Stimulated activated naive B cell treated with anti-CD40 and anti-IgM and Interleukin-4, amounts not matched to agents 10 μg/mL and 1 μg/mL and 100 μg/mL, for 72 hours (primary cell): Measurements from ENCODE around the gene MRAP2.
"Not testable (repeated sequence)": the region's sequence is repeated elsewhere in the genome, so short reads cannot be mapped to it uniquely, and the experiment has no call there.

Experiments
- ATAC-seq, 2 donors: fragments of 150-1000 bp; cut with Tn5 transposase; replicated peaks; 2 replicates each; pipeline ENCODE4 v1.10.0; 2021; ENCODE audit warnings: moderate library complexity in 1 of 2
- DNase-seq: peaks from one replicate; pipeline ENCODE4 v3.0.0; 2021
- H3K27ac Mint-ChIP-seq: one replicate; pipeline ENCODE4 v1.8.0; 2022; ENCODE audit warnings: mild to moderate bottlenecking, mixed read lengths
- H3K27me3 Mint-ChIP-seq, 2 donors: one replicate each; pipeline ENCODE4 v1.8.0; 2022; ENCODE audit warnings: mixed read lengths in 2 of 2
- H3K36me3 Mint-ChIP-seq, 2 donors: one replicate each; pipeline ENCODE4 v1.8.0; 2022; ENCODE audit warnings: mixed read lengths in 2 of 2, mild to moderate bottlenecking in 1 of 2
- H3K4me1 Mint-ChIP-seq, 2 donors: one replicate each; pipeline ENCODE4 v1.8.0; 2022; ENCODE audit warnings: mixed read lengths in 2 of 2, mild to moderate bottlenecking in 1 of 2
- H3K4me3 Mint-ChIP-seq, 2 donors: one replicate each; pipeline ENCODE4 v1.8.0; 2022; ENCODE audit warnings: mild to moderate bottlenecking in 2 of 2, mixed read lengths in 2 of 2, moderate library complexity in 1 of 2
- H3K9me3 Mint-ChIP-seq, 2 donors: one replicate each; pipeline ENCODE4 v1.8.0; 2022; ENCODE audit warnings: mixed read lengths in 2 of 2, mild to moderate bottlenecking in 1 of 2

MRAP2 gene

GRCh38 chr6:84074988-84075781, 41.6 kb downstream of the MRAP2 start:
- ATAC-seq (no peak), DNase-seq (no peak)
- Mint-ChIP-seq H3K4me1 (no peaks in the 10 kb centered on the region), H3K36me3 (no peaks in the 10 kb centered on the region), H3K27ac (peak overlapping the region; percentile 17), H3K27me3 (peaks cover 0 to 5% of the 10 kb centered on the region in 2 donors), H3K9me3 (peaks cover 7 to 16% of the 10 kb centered on the region in 2 donors), H3K4me3 (no peak overlapping the region)

- Mint-ChIP-seq H3K4me1 (no peaks in the 10 kb centered on the region), H3K4me3 (no peak overlapping the region), H3K36me3 (no peaks in the 10 kb centered on the region), H3K27ac (no peak overlapping the region), H3K9me3 (peaks cover 0 to 3% of the 10 kb centered on the region in 2 donors), H3K27me3 (peaks cover 0 to 5% of the 10 kb centered on the region in 2 donors)
- ATAC-seq (no peak), DNase-seq (no peak)
These were observed 44.1 kb downstream of the MRAP2 start for GRCh38 chr6:84077645-84078044.

GRCh38 chr6:84078335-84078734, 44.8 kb downstream of the MRAP2 start:
- H3K4me3 Mint-ChIP-seq: no peak overlapping the region
- H3K36me3 Mint-ChIP-seq: no peaks in the 10 kb centered on the region
- H3K27me3 Mint-ChIP-seq: peaks cover 0 to under 1% of the 10 kb centered on the region in 2 donors
- no peak for ATAC-seq
- H3K4me1 Mint-ChIP-seq: no peaks in the 10 kb centered on the region
- H3K27ac Mint-ChIP-seq: no peak overlapping the region
- DNase-seq: no peak
- H3K9me3 Mint-ChIP-seq: peaks cover 0 to 3% of the 10 kb centered on the region in 2 donors

GRCh38 chr6:84081222-84081621, 47.6 kb downstream of the MRAP2 start:
- Mint-ChIP-seq H3K36me3 (no peaks in the 10 kb centered on the region), H3K4me1 (no peaks in the 10 kb centered on the region), H3K27ac (no peak overlapping the region), H3K4me3 (no peak overlapping the region), H3K27me3 (peaks cover 4 to 6% of the 10 kb centered on the region in 2 donors), H3K9me3 (peaks cover 0 to 3% of the 10 kb centered on the region in 2 donors)
- no peak for ATAC-seq
- DNase-seq: no peak

GRCh38 chr6:84082689-84083265, 49.2 kb downstream of the MRAP2 start:
- H3K9me3 Mint-ChIP-seq: peaks cover 0 to 3% of the 10 kb centered on the region in 2 donors
- H3K27me3 Mint-ChIP-seq: peaks cover 4 to 6% of the 10 kb centered on the region in 2 donors
- H3K4me3 Mint-ChIP-seq: no peak overlapping the region
- H3K27ac Mint-ChIP-seq: peak overlapping the region; percentile 33
- H3K4me1 Mint-ChIP-seq: no peaks in the 10 kb centered on the region
- DNase-seq (no peak), ATAC-seq (no peak)
- no peaks in the 10 kb centered on the region for H3K36me3 Mint-ChIP-seq

GRCh38 chr6:84084705-84085104, 51.1 kb downstream of the MRAP2 start:
- not testable (repeated sequence) for H3K9me3 Mint-ChIP-seq, H3K4me3 Mint-ChIP-seq, H3K36me3 Mint-ChIP-seq, H3K27ac Mint-ChIP-seq, H3K27me3 Mint-ChIP-seq, ATAC-seq, DNase-seq, H3K4me1 Mint-ChIP-seq

GRCh38 chr6:84086056-84086455, 52.5 kb downstream of the MRAP2 start:
- Mint-ChIP-seq H3K27ac (no peak overlapping the region), H3K27me3 (peaks cover 4 to 6% of the 10 kb centered on the region in 2 donors), H3K4me3 (no peak overlapping the region), H3K9me3 (no peaks in the 10 kb centered on the region), H3K4me1 (no peaks in the 10 kb centered on the region), H3K36me3 (no peaks in the 10 kb centered on the region)
- ATAC-seq (no peak), DNase-seq (no peak)

GRCh38 chr6:84086545-84087429, 53.2 kb downstream of the MRAP2 start:
- no peak overlapping the region for H3K4me3 Mint-ChIP-seq
- no peaks in the 10 kb centered on the region for H3K9me3 Mint-ChIP-seq
- no peaks in the 10 kb centered on the region for H3K4me1 Mint-ChIP-seq
- H3K27me3 Mint-ChIP-seq: peaks cover 4 to 6% of the 10 kb centered on the region in 2 donors
- ATAC-seq: no peak
- H3K27ac Mint-ChIP-seq: no peak overlapping the region
- no peak for DNase-seq
- no peaks in the 10 kb centered on the region for H3K36me3 Mint-ChIP-seq

- Mint-ChIP-seq H3K4me3 (no peak overlapping the region), H3K9me3 (no peaks in the 10 kb centered on the region), H3K4me1 (peaks cover 4 to 5% of the 10 kb centered on the region in 2 donors), H3K27me3 (peaks cover 6 to 9% of the 10 kb centered on the region in 2 donors), H3K27ac (no peak overlapping the region), H3K36me3 (no peaks in the 10 kb centered on the region)
- DNase-seq: no peak
- no peak for ATAC-seq
These were observed 55.5 kb downstream of the MRAP2 start for GRCh38 chr6:84089081-84089480.

GRCh38 chr6:84089552-84089951, 56.0 kb downstream of the MRAP2 start:
- Mint-ChIP-seq H3K4me1 (peaks cover 4 to 7% of the 10 kb centered on the region in 2 donors), H3K4me3 (no peak overlapping the region), H3K27me3 (peaks cover 6 to 9% of the 10 kb centered on the region in 2 donors), H3K9me3 (no peaks in the 10 kb centered on the region), H3K36me3 (no peaks in the 10 kb centered on the region), H3K27ac (no peak overlapping the region)
- ATAC-seq (no peak), DNase-seq (no peak)

- H3K4me3 Mint-ChIP-seq: no peak overlapping the region
- no peaks in the 10 kb centered on the region for H3K36me3 Mint-ChIP-seq
- ATAC-seq: peak; percentile 69 to 80
- DNase-seq: no peak
- peaks cover 0 to 5% of the 10 kb centered on the region in 2 donors for H3K27me3 Mint-ChIP-seq
- peaks cover 4 to 7% of the 10 kb centered on the region in 2 donors for H3K4me1 Mint-ChIP-seq
- no peaks in the 10 kb centered on the region for H3K9me3 Mint-ChIP-seq
- no peak overlapping the region for H3K27ac Mint-ChIP-seq
These were observed 60.2 kb downstream of the MRAP2 start for GRCh38 chr6:84093441-84094435.

- H3K9me3 Mint-ChIP-seq: no peaks in the 10 kb centered on the region
- H3K27ac Mint-ChIP-seq: no peak overlapping the region
- ATAC-seq (no peak), DNase-seq (no peak)
- H3K27me3 Mint-ChIP-seq: peaks cover 5% of the 10 kb centered on the region in 2 donors
- H3K4me1 Mint-ChIP-seq: peaks cover 4 to 7% of the 10 kb centered on the region in 2 donors
- no peak overlapping the region for H3K4me3 Mint-ChIP-seq
- no peaks in the 10 kb centered on the region for H3K36me3 Mint-ChIP-seq
These were observed 61.6 kb downstream of the MRAP2 start for GRCh38 chr6:84095156-84095555.

- H3K27ac Mint-ChIP-seq: no peak overlapping the region
- no peaks in the 10 kb centered on the region for H3K4me1 Mint-ChIP-seq
- peaks cover 2 to 3% of the 10 kb centered on the region in 2 donors for H3K9me3 Mint-ChIP-seq
- H3K27me3 Mint-ChIP-seq: peaks cover 10 to 19% of the 10 kb centered on the region in 2 donors
- no peak for ATAC-seq
- no peaks in the 10 kb centered on the region for H3K36me3 Mint-ChIP-seq
- no peak for DNase-seq
- H3K4me3 Mint-ChIP-seq: no peak overlapping the region
These were observed 69.5 kb downstream of the MRAP2 start for GRCh38 chr6:84103029-84103428.
